HG02885 (cell line): ENCODE data around the gene HAX1.

ENCODE experiments used
- ATAC-seq: cut with Tn5 transposase; IDR thresholded peaks from one replicate; pipeline ENCODE4 v1.9.1; 2021; ENCODE audit warnings: mild to moderate bottlenecking; ENCODE audit not compliant: unreplicated experiment, poor library complexity

The HAX1 gene

GRCh38 chr1:154324669-154325582 is 52.5 kb downstream of the HAX1 start, which contains the start of gene ATP8B2:
Gene ATP8B2, plus strand, starts transcription at chr1:154325525. Its CDS starts 2,617 bp downstream, at chr1:154328142.
- peak; percentile 61 for ATAC-seq
